Chondrocyte (in vitro differentiated cells): ENCODE measurements around the gene GINS1. TPM values are rescaled to one million over a fixed set of nuclear protein-coding genes. Genes with fewer than 3 reads are reported as not detected.

Source experiments
- DNase-seq: peaks from one replicate; pipeline ENCODE4 v3.0.0; 2021; ENCODE audit warnings: mixed read lengths, low spot score
- H3K27ac Mint-ChIP-seq: one replicate; pipeline ENCODE4 v1.8.0; 2021; ENCODE audit warnings: mild to moderate bottlenecking, moderate library complexity, mixed read lengths; ENCODE audit not compliant: unreplicated experiment
- H3K27me3 Mint-ChIP-seq: 2 replicates; pipeline ENCODE4 v1.8.0; 2021; ENCODE audit warnings: low read depth, mixed read lengths
- H3K36me3 Mint-ChIP-seq: 2 replicates; pipeline ENCODE4 v1.8.0; 2021; ENCODE audit warnings: low read depth, mixed read lengths
- H3K4me1 Mint-ChIP-seq: 2 replicates; pipeline ENCODE4 v1.8.0; 2021; ENCODE audit warnings: low read depth, mild to moderate bottlenecking, mixed read lengths
- H3K4me3 Mint-ChIP-seq: one replicate; pipeline ENCODE4 v1.8.0; 2021; ENCODE audit warnings: mild to moderate bottlenecking, moderate library complexity, mixed read lengths; ENCODE audit not compliant: unreplicated experiment
- H3K9me3 Mint-ChIP-seq: 2 replicates; pipeline ENCODE4 v1.8.0; 2021; ENCODE audit warnings: low read depth, mixed read lengths
- CTCF ChIP-seq: fragments of 200-600 bp; sonication (generic); IDR thresholded peaks from 2 replicates; pipeline ENCODE4 v1.5.0; 2021; ENCODE audit warnings: antibody characterized with exemption, mild to moderate bottlenecking, moderate library complexity
- total RNA-seq: library from RNA; stranded (reverse); gene quantifications from 3 replicates; pipeline ENCODE4 v1.2.1, GENCODE V29; 2021

GINS1 gene
- total RNA-seq, 1 donor from 2014 or later, result 3.5 TPM

GRCh38 chr20:25408890-25409289 lies 1.4 kb downstream of the GINS1 start:
- TF ChIP-seq CTCF, result no peak
- Mint-ChIP-seq H3K27me3 (no peaks in the 10 kb centered on the region), H3K27ac (peak overlapping the region; percentile 23), H3K36me3 (peaks cover 2% of the 10 kb centered on the region), H3K4me3 (no peak overlapping the region), H3K4me1 (peaks cover 23% of the 10 kb centered on the region), H3K9me3 (peaks cover 4% of the 10 kb centered on the region)
- DNase-seq, result no peak

- Mint-ChIP-seq H3K9me3 (no peaks in the 10 kb centered on the region), H3K36me3 (no peaks in the 10 kb centered on the region), H3K4me3 (no peak overlapping the region), H3K27ac (no peak overlapping the region), H3K27me3 (no peaks in the 10 kb centered on the region), H3K4me1 (no peaks in the 10 kb centered on the region)
- TF ChIP-seq CTCF, result no peak
- DNase-seq, result no peak
These were observed 11.3 kb downstream of the GINS1 start for GRCh38 chr20:25418776-25419175.

GRCh38 chr20:25421102-25421501 lies 13.6 kb downstream of the GINS1 start:
- H3K27me3 Mint-ChIP-seq, result no peaks in the 10 kb centered on the region
- no peaks in the 10 kb centered on the region for H3K4me1 Mint-ChIP-seq
- no peak for DNase-seq
- H3K4me3 Mint-ChIP-seq, result no peak overlapping the region
- H3K9me3 Mint-ChIP-seq, result no peaks in the 10 kb centered on the region
- no peak for TF ChIP-seq CTCF
- H3K36me3 Mint-ChIP-seq, result peaks cover 2% of the 10 kb centered on the region
- no peak overlapping the region for H3K27ac Mint-ChIP-seq

GRCh38 chr20:25422032-25422431 lies 14.6 kb downstream of the GINS1 start:
- no peak overlapping the region for H3K27ac Mint-ChIP-seq
- TF ChIP-seq CTCF, result no peak
- H3K4me3 Mint-ChIP-seq, result no peak overlapping the region
- H3K36me3 Mint-ChIP-seq, result peaks cover 3% of the 10 kb centered on the region
- no peaks in the 10 kb centered on the region for H3K4me1 Mint-ChIP-seq
- DNase-seq, result no peak
- H3K27me3 Mint-ChIP-seq, result no peaks in the 10 kb centered on the region
- no peaks in the 10 kb centered on the region for H3K9me3 Mint-ChIP-seq

GRCh38 chr20:25424536-25424935 lies 17.1 kb downstream of the GINS1 start:
- Mint-ChIP-seq H3K36me3 (peaks cover 5% of the 10 kb centered on the region), H3K4me3 (no peak overlapping the region), H3K27me3 (no peaks in the 10 kb centered on the region), H3K27ac (no peak overlapping the region), H3K4me1 (no peaks in the 10 kb centered on the region), H3K9me3 (no peaks in the 10 kb centered on the region)
- DNase-seq, result no peak
- TF ChIP-seq CTCF, result no peak
